B cell (primary cell): ENCODE results near the gene ACACB.

Experiments used
- EZH2 ChIP-seq: IDR thresholded peaks from 2 replicates; pipeline ENCODE4 v1.6.1; 2012; ENCODE audit warnings: borderline replicate concordance, low read depth, mild to moderate bottlenecking, moderate library complexity, low read length; ENCODE audit not compliant: insufficient read depth, poor library complexity, severe bottlenecking
- TF ChIP-seq, protein P1 (sequence below): fragments of 200-600 bp; IDR thresholded peaks from one replicate; pipeline ENCODE4 v1.8.0; 2022; ENCODE audit warnings: antibody characterized with exemption, mild to moderate bottlenecking

GRCh38 chr12:109294286-109294796 lies 178.0 kb downstream of the ACACB start:
- no peak for TF ChIP-seq EZH2
- TF ChIP-seq, protein P1, sequence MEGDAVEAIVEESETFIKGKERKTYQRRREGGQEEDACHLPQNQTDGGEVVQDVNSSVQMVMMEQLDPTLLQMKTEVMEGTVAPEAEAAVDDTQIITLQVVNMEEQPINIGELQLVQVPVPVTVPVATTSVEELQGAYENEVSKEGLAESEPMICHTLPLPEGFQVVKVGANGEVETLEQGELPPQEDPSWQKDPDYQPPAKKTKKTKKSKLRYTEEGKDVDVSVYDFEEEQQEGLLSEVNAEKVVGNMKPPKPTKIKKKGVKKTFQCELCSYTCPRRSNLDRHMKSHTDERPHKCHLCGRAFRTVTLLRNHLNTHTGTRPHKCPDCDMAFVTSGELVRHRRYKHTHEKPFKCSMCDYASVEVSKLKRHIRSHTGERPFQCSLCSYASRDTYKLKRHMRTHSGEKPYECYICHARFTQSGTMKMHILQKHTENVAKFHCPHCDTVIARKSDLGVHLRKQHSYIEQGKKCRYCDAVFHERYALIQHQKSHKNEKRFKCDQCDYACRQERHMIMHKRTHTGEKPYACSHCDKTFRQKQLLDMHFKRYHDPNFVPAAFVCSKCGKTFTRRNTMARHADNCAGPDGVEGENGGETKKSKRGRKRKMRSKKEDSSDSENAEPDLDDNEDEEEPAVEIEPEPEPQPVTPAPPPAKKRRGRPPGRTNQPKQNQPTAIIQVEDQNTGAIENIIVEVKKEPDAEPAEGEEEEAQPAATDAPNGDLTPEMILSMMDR = no peak
